Measurements from ENCODE around the gene SYT1.
"Not testable (repeated sequence)": the region's sequence is repeated elsewhere in the genome, so short reads cannot be mapped to it uniquely, and the experiment has no call there.

SYT1 gene

DNA sequence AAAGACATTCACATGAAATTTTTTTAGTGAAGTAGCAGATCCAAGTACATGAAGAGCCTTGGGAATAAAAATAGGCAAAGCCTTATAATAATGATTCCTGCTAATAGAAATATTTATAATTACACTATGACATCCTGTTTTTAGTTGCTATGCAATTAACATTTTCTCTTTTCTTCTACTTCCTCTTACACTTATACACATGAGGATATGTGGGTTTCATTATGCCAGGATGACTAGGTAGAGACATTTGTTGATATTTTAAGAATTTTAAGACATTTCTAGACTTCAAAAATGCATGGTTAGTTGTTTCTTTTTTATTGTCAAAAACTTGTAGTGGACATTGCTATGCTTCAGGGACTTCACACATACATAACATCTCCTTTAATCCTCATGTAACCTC lies 326.8 kb downstream of the SYT1 start:
- H3K4me3 ChIP-seq (ENCODE audit: control insufficient read depth, low read depth, low read length), result no peak overlapping the region
- DNase-seq (ENCODE audit: low read depth), result no peak
- TF ChIP-seq, protein P1, sequence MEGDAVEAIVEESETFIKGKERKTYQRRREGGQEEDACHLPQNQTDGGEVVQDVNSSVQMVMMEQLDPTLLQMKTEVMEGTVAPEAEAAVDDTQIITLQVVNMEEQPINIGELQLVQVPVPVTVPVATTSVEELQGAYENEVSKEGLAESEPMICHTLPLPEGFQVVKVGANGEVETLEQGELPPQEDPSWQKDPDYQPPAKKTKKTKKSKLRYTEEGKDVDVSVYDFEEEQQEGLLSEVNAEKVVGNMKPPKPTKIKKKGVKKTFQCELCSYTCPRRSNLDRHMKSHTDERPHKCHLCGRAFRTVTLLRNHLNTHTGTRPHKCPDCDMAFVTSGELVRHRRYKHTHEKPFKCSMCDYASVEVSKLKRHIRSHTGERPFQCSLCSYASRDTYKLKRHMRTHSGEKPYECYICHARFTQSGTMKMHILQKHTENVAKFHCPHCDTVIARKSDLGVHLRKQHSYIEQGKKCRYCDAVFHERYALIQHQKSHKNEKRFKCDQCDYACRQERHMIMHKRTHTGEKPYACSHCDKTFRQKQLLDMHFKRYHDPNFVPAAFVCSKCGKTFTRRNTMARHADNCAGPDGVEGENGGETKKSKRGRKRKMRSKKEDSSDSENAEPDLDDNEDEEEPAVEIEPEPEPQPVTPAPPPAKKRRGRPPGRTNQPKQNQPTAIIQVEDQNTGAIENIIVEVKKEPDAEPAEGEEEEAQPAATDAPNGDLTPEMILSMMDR (conservative IDR thresholded peaks at IDR 0.05; ENCODE audit: control insufficient read depth, insufficient read depth, low read depth, low read length), result no peak

DNA sequence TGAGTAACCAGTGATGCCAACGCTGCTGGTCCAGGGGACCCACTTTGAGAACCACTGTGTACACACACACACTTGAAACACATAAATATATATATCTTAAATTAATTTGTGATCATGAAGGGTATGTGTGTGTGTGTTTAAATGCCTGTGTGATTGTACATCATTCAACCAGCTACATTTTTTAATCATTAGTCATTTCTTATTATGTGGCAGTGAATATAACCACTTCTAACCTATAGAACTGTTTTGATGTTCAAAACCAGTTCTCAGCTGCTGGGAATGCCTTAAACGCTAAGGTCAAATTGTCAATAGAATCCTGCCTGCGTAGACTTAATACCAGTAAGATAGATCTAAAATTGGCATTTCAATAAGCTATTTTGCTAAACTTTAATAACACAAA lies 330.0 kb downstream of the SYT1 start:
- TF ChIP-seq, protein P1 (conservative IDR thresholded peaks at IDR 0.05; ENCODE audit: control insufficient read depth, insufficient read depth, low read depth, low read length), result no peak
- peak; percentile 1 for DNase-seq (ENCODE audit: low read depth)
- no peak overlapping the region for H3K4me3 ChIP-seq (ENCODE audit: control insufficient read depth, low read depth, low read length)

DNA sequence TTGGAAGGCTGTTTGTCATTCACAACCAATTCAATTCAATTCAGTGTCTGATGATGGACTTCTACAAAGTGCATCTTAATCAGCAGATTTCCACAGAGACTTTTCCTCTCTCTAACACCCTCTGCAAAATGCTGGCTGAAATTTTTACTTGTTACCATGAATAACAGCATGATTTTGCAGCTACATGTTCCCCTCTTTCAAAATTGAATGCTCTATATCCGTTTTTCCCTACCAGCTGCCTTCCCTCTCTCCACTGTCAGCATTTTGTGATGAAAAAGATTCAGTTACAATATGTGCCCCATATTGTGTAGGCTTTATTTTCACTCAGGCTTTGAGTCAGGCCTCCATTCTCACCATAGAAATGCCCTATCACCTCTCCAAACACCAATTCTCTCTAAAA lies 334.6 kb downstream of the SYT1 start:
- H3K4me3 ChIP-seq (ENCODE audit: control insufficient read depth, low read depth, low read length), result no peak overlapping the region
- TF ChIP-seq, protein P1 (conservative IDR thresholded peaks at IDR 0.05; ENCODE audit: control insufficient read depth, insufficient read depth, low read depth, low read length), result no peak
- DNase-seq (ENCODE audit: low read depth), result no peak

DNA sequence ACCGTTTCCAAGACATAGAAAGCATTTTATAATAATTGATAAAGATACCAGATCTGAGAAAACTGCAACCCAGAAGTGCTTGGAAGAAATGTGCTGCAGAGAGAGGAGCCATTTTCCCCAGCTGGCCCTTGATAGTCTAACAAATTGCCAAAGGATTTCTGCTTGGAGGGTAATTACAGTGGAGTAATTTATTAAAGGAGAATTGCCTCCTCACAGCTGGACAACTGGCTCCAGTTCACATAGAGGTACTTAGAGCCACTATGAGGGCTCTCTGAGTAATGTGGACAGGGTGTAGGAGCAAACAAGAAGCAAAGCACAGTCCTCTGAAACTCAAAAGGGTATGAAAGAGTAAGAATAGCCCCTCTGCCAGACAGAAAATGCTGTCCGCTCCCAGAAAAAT lies 335.6 kb downstream of the SYT1 start:
- TF ChIP-seq, protein P1 (conservative IDR thresholded peaks at IDR 0.05; ENCODE audit: control insufficient read depth, insufficient read depth, low read depth, low read length), result no peak
- H3K4me3 ChIP-seq (ENCODE audit: control insufficient read depth, low read depth, low read length), result no peak overlapping the region
- no peak for DNase-seq (ENCODE audit: low read depth)

DNA sequence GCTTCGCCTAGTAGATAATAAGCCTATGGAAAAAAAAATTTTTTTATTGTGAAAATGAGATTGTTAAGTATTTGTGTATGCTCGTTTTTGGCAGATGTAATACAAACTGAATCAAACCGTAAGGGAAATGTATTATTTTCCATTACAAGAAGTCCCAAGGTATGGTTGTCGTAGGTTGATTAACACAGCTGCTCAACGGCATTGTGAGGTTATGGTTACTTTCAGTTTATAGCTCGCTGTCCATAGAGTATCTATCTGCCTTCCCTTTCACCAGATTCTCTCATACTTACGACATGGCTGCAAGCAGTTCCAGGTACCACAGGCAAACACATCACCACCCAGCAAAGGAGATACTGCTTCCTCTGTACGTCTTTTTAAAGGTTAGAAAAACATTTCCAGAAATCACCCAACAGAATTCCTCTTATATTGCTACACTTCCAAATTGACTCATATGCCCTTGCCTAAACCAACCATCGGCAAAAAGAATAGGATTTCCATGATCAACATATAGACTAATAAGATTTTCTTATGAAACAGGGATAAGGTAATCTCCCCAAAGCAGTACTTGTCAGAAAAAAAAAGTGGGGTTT lies 338.6 kb downstream of the SYT1 start:
- TF ChIP-seq, protein P1 (conservative IDR thresholded peaks at IDR 0.05; ENCODE audit: control insufficient read depth, insufficient read depth, low read depth, low read length), result no peak
- DNase-seq (ENCODE audit: low read depth), result no peak
- H3K4me3 ChIP-seq (ENCODE audit: control insufficient read depth, low read depth, low read length), result no peak overlapping the region

DNA sequence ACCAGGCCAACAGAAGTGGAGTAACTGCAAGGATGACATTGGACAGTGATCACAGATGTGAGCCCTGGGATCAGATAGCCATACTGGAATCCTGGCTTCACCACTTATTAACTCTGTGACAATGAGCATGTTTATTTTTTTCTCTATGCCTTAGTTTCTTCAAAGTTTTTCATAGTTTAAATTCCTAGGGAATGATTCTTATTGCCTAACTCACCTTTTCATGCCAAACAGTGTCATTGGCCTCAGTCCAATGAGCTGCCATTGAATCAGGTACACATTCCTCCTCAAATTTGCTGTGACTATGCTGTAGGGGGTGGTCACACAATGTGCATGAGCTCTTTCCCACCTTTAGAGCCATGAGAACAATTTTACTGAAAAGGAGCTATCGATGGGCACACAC lies 342.3 kb downstream of the SYT1 start:
- no peak overlapping the region for H3K4me3 ChIP-seq (ENCODE audit: control insufficient read depth, low read depth, low read length)
- TF ChIP-seq, protein P1 (conservative IDR thresholded peaks at IDR 0.05; ENCODE audit: control insufficient read depth, insufficient read depth, low read depth, low read length), result no peak
- no peak for DNase-seq (ENCODE audit: low read depth)

DNA sequence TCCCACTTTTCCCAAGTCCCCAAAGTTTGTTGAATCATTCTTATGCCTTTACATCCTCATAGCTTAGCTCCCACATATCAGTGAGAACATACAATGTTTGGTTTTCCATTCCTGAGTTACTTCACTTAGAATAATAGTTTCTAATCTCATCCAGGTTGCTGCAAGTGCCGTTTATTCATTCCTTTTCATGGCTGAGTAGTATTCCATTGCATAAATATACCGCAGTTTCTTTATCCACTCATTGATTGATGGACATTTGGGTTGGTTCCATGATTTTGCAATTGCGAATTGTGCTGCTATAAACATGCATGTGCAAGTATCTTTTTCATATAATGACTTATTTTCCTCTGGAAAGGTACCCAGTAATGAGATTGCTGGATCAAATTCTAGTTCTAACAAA lies 345.8 kb downstream of the SYT1 start:
- not testable (repeated sequence) for DNase-seq (ENCODE audit: low read depth); H3K4me3 ChIP-seq (ENCODE audit: control insufficient read depth, low read depth, low read length)
